OCI-LY7 (cell line): ENCODE results near the gene CDK6.
"Not testable (repeated sequence)": the region's sequence is repeated elsewhere in the genome, so short reads cannot be mapped to it uniquely, and the experiment has no call there.

Source experiments
- EZH2phosphoT487 ChIP-seq: fragments of 200-600 bp; sonication (generic); IDR thresholded peaks from 2 replicates; pipeline ENCODE4 v1.6.1; 2018; ENCODE audit warnings: low read depth, borderline replicate concordance, mild to moderate bottlenecking, mixed run types, antibody characterized with exemption, low read length, moderate library complexity, mixed read lengths
- TF ChIP-seq, protein P1 (sequence below): fragments of 200-600 bp; sonication (generic); conservative IDR thresholded peaks from 2 replicates; pipeline ENCODE4 v1.5.1; 2014; ENCODE audit warnings: mild to moderate bottlenecking, antibody characterized with exemption, low read length, moderate library complexity, mixed read lengths

DNA sequence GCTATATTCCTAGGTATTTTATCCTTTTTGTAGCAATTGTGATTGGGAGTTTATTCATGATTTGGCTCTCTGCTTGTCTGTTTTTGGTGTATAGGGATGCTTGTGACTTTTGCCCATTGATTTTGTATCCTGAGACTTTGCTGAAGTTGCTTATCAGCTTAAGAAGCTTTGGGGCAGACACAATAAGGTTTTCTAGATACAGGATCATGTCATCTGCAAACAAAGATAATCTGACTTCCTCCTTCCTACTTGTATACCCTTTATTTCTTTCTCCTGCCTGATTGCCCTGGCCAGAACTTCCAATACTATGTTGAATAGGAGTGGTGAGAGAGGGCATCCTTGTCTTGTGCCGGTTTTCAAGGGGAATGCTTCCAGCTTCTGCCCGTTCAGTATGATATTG, 49.7 kb upstream of the CDK6 start:
- TF ChIP-seq, protein P1, sequence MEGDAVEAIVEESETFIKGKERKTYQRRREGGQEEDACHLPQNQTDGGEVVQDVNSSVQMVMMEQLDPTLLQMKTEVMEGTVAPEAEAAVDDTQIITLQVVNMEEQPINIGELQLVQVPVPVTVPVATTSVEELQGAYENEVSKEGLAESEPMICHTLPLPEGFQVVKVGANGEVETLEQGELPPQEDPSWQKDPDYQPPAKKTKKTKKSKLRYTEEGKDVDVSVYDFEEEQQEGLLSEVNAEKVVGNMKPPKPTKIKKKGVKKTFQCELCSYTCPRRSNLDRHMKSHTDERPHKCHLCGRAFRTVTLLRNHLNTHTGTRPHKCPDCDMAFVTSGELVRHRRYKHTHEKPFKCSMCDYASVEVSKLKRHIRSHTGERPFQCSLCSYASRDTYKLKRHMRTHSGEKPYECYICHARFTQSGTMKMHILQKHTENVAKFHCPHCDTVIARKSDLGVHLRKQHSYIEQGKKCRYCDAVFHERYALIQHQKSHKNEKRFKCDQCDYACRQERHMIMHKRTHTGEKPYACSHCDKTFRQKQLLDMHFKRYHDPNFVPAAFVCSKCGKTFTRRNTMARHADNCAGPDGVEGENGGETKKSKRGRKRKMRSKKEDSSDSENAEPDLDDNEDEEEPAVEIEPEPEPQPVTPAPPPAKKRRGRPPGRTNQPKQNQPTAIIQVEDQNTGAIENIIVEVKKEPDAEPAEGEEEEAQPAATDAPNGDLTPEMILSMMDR, result not testable (repeated sequence)
- not testable (repeated sequence) for TF ChIP-seq EZH2phosphoT487
